HG02763 (cell line): ENCODE data around the gene MIER1.
"Not testable (repeated sequence)": the region's sequence is repeated elsewhere in the genome, so short reads cannot be mapped to it uniquely, and the experiment has no call there.

ENCODE experiments used
- ATAC-seq: cut with Tn5 transposase; IDR thresholded peaks from one replicate; pipeline ENCODE4 v1.9.1; 2021; ENCODE audit warnings: mild to moderate bottlenecking, moderate library complexity; ENCODE audit not compliant: unreplicated experiment

The MIER1 gene

DNA sequence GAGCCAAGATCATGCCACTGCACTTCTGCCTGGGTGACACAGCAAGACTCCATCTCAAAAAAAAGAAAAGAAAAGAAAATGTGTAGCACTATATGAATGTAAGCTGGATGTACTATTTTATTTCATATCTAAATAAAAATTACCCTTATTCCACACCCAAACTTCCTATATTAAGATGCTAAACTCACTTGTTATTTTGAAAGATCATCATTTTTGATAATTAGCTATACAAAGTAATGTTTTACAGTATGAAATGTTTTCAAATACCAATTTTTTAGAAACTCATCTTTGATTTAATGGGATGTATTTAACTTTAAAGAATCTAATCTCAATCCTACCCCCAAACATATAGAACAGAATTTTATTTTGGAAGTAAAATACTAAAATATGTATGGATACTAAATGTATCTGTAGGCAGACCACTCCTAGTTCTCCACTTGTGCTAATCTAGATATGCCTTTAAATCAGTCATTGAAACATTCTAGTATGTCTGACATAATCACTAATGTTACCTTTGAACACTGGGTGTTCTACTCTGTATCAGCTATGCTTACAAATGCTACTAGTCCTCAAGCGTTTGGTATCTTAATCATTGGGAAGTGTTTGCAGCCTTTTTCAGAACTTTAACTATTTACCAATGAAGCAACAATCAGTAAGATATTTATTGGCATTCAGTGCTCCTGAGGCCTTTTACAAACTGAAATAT, 12.9 kb downstream of the MIER1 start:
- ATAC-seq, result no peak

DNA sequence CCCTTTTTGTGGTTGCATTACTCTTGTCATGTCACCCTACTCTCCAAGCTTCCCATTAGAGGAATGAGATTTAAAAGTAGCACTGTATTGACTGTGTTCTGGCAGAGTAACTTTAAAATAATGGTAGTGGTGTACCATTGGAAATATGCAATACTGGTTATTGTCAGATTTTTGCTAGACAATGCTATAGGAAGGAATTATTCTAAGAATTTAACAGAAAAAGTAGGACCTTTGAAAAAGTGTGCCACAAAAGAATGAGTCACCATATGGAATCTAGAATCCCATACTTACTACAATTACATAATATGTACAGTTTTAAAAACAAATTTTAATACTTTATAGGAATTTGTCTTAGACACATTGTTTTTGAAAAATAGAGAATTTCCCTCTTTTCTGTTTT, 13.8 kb downstream of the MIER1 start:
- ATAC-seq, result no peak

DNA sequence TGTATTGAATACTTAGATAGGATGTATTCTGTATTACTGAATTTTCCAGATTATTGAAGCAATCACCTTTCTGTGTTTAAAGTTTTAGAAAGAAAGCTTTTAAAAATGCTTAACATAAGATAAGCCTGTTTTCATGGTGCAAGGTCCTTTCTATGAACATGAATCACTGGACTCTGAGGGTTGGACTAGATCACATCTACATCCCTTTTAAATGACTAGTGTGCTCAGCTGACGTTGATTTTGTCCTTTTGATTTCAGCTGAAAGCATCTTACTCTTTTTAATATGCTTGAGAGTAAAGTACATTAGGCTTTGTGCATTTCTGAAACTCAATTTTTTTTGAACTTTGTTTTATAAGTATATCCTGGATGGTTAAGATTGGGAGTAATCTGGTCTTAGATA, 16.2 kb downstream of the MIER1 start:
- no peak for ATAC-seq

DNA sequence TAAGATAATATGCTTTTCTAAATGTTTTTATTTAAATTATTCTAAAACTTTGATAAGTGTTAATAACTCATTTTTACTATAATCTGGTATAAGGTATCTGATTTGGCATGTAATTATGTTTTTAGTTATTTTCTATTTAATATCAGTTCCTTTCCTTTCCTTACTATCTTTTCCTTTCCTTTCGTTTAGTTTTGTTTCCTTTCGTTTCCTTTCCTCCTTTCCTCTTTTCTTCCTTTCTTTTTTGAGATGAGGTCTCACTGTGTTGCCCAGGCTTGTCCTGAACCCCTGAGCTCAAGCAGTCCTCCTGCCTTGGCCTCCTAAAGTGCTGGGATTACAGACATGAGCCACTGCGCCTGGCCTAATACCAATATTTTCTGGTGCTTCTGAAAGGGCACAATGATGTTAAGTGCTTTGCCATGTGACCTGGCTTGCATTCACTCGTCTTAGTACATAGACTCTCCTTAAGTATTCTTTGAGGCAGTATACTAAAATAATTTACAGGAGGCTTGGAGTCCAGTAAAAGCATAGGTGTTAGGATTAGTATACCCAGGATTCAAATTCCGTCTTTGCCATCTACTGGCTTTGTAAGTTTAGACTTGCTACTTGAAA, 18.7 kb downstream of the MIER1 start:
- ATAC-seq, result no peak

DNA sequence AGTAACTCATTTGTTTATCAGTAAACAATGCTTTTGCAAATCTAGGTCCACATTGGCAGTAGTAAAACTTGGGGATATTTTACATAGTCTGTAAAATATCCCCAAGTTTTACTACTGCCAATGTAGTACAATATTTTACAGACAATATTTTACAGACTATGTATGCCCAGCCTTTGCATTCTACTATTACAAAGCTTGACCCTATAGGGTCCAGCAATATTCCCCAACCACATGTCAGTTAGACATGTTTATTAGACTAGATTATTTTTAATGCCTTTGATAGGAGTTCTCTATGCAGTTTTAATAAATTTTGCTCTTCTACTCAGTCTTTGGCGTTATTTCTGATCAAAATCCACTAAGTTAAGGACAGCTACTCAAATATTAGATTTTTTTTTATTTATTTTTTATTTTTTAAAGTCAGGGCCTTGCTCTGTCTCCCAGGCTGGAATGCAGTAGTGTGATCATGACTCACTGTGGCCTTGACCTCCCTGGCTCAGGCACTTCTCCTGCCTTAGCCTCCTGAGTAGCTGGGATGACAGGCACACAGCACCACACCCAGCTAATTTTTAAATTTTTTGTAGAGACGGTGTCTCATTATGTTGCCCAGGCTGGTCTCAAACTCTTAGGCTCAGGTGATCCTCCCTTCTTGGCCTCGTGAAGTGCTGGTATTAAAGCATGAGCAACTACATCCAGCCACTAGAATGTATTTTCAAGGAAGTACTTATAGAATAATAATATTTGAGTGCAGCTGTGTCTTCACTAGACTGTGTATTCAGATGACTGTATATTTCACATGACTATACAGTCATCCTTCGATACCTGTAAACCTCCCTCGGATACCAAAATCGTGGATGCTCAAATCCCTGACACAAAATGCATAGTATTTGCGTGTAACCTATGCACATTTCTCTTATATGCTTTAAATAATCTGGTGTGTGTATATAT, 19.8 kb downstream of the MIER1 start:
- ATAC-seq, result no peak

DNA sequence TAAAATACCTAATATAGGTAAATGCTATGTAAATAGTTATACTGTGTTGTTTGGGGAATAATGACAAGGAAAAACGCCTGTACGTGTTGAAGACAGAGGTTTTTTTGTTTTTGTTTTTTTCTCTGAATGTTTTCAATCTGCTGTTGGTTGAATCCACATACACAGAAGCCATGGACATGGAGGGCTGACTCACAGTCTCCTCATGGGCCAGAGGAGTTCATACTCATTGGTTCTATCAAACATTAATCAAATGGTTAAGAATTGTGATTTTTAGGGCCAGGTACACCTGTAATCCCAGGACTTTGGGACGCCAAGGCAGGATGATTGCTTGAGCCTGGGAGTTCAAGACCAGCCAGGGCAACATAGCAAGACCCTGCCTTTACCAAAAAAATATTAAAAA, 20.5 kb downstream of the MIER1 start:
- no peak for ATAC-seq

DNA sequence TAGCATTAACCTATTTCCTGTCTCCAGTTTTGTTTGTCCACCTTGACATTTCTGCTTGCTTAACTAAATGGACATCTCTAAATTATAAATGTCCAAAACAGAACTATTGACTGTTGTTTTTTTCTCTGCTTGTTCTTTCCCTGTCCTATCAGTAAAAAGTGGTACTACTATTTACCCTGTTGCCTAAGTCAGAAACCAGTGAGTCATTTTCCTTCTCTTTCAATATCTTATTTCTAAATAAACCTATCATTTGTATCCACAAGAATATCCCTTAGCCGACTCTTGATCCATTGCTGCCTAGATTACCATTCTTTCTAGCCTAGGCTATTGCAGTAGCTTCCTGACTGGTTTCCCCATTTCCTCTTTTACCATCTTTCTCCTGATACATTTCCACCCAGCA, 22.5 kb downstream of the MIER1 start:
- no peak for ATAC-seq

DNA sequence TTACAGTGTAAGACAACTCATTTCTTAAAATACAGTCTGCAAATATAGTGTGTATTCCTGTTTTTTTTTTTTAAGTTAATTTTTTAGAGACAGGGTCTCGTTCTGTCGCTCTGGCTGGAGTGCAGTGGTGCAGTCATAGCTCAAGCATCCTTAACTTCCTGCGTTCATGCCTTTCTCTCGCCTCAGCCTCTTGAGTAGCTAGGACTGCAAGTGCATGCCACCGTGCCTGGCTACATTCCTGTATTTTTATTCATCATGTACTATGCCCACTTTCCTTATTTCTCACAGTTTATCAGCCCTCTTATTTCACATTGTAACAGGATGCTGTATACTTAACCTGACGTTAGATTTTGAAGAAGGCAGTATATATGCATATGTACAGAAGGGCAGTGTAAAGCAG, 26.7 kb downstream of the MIER1 start:
- no peak for ATAC-seq

DNA sequence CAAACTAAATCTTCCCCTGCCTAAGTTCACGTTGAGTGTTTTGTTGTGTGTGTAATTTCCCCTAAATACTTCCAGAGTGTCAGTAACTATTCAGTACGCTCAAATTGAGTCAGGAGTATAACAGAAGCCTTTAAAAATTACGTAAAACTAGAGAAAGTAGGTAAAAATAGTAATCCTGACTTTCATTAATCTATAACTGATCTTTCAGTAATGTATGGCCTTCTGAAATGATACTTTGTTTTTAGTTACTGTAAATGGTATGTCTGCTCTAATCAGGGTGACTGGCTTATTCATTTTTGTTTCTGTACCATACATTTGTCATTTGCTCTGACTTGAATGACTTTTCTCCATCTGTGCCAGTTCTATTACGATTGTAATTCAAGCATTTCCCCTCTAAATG, 29.4 kb downstream of the MIER1 start:
- no peak for ATAC-seq

DNA sequence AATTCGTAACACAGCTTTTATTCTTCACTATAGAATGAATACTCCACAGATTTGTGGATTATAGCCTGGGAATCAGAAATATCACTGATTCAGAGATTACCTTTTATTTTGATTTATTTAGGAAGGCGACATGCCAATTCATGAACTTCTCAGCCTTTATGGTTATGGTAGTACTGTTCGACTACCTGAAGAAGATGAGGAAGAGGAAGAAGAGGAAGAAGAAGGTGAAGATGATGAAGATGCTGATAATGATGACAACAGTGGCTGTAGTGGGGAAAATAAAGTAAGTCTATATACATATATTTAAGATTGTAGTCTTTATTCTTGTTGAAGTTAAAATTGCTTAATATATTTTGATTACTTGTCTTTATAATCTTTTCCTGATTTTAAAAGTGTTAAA, 33.1 kb downstream of the MIER1 start:
- ATAC-seq, result no peak

DNA sequence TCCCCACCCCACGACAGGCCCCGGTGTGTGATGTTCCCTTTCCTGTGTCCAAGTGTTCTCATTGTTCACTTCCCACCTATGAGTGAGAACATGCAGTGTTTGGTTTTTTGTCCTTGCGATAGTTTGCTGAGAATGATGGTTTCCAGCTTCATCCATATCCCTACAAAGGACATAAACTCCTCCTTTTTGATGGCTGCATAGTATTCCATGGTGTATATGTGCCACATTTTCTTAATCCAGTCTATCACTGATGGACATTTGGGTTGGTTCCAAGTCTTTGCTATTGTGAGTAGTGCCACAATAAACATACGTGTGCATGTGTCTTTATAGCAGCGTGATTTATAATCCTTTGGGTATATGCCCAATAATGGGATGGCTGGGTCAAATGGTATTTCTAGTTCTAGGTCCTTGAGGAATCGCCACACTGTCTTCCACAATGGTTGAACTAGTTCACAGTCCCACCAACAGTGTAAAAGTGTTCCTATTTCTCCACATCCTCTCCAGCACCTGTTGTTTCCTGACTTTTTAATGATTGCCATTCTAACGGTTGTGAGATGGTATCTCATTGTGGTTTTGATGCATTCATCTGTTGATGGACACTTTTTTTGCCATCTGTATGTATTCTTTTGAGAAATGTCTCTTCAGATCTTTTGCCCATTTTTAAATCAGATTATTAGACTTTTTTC, 41.5 kb downstream of the MIER1 start:
- ATAC-seq, result not testable (repeated sequence)

DNA sequence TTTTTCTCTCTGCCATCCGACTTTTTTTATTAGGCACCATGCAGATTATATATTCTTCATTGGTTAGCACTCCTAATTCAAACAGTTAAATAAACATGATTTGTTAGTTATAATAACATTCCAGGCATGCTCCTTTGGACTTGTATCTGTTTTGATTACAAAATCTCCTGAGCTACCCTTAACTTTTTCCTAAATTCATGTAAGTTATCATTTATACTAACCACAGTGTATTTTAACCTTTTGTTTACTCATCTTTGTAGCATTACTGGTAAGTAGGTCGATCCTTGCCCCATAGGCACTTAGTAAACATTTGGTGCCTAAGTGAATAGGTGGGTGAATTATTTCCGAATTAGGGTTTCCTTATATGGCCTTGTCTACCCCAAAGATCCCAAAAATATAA, 43.8 kb downstream of the MIER1 start:
- no peak for ATAC-seq

DNA sequence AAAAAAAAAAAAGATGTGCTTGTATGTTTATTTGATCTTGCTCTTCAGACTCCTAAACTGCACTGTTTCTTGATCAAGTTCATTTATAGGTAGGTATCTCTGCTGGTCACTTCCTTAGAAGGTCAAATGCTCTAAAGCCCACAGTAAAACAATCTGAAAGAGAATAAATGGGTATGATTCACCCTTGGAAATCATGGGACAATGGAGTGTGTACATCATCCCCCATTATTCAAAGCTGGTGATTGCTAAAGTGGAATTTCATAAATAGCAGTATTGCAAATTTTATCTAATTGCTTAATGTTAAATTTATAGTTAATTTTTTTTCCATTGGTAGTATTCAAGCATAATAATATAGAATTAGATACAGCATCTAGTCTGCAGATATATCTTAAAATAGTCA, 53.4 kb downstream of the MIER1 start:
- ATAC-seq, result no peak

DNA sequence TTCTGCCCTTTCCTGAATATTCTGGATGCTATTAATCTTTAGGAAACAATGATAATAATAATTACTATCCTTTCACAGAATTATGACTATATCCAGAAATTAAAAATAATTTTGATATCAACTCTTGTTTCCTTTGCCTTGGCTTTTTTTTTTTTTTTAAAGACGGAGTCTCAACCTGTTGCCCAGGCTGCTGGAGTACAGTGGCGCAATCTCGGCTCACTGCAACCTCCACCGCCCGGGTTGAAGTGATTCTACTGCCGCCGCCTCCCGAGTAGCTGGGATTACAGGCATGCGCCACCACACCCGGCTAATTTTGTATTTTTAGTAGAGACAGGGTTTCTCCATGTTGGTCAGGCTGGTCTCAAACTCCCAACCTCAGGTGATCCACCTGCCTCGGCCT, 54.8 kb downstream of the MIER1 start:
- ATAC-seq, result not testable (repeated sequence)

DNA sequence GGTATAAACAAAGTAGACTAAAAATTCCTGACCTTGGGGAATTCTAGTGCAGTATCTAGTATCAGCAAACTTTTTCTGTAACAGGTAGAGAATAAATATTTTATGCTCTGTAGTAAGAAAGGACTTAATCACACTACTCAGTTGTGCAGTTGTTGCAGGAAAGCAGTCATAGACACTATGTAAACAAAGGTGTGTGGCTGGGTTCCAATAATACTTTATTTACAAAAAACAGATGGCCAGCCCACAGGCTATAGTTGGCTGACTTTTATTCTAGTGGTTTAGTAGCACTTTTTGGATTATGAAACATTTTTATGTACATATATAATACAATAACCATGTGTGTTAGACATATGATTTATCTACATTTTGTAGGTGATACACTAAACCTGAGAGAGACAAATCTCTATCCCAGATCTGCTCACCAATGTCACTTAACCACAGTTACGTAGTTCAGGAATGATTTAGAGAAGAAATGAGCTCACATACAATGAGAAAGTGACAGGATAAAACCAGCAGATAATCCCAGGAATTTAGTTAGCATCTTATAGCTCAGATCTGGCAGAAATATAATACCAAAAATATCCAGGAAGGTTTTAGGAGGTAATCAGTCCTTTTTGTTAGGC, 56.1 kb downstream of the MIER1 start:
- no peak for ATAC-seq

DNA sequence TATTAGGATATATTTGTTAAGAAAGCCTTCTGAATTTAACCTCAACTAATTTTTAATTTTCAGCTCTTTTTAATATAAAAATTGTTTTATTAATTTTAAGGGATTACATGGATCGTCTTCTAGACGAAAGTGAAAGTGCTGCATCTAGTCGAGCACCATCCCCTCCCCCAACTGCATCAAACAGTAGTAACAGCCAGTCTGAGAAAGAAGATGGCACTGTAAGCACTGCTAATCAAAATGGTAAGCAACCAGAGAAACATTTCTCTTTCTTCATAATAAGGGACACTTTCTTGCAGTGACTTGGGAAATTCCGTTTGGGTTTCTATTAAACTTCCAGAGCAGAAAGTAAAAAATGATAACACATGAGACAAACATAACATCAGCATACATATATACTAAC, 56.9 kb downstream of the MIER1 start:
- no peak for ATAC-seq

DNA sequence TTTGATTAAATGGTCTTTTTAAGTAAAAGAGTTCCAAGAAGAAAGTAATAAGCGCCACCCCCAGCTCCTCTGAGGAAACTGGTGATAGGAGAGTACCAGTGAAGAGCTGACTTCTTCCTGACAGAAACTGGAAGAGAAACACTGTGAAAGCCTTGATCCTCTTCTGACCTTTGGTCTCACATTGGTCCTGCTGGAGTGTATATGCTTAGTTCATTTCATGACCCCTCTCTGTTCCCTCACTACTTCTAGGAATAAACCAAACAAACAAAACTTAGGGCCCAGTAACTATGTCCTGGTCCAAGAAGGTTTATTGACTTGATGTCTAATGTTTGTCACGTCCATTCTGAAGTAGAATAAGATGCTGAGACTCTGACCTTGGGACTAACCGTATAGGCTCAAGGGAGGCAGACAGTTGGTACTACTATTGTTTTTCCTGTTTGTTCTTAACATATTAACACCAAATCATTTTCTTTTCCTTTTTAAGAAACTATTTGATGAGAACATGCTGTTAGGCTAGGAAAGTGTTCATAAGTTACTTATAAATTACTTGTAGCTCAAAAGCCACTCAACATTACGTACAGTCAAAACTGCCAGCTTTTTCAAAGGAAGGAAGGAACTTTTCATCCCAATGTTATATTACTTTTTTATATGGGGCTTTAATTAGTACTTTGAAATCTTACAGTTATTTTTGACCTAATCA, 57.9 kb downstream of the MIER1 start:
- peak; percentile 47 for ATAC-seq

DNA sequence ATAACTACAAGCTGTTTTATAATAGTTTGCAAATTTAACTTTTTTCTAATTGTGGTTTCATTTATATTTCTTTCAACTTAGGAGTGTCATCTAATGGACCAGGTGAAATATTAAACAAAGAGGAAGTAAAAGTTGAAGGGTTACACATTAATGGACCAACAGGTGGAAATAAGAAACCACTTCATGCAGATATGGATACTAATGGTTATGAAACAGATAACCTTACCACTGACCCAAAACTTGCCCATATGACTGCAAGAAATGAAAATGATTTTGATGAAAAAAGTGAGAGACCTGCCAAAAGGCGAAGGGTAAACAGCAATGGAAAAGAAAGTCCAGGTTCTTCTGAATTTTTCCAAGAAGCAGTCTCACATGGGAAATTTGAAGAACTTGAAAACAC, 59.7 kb downstream of the MIER1 start:
- peak; percentile 91 for ATAC-seq

DNA sequence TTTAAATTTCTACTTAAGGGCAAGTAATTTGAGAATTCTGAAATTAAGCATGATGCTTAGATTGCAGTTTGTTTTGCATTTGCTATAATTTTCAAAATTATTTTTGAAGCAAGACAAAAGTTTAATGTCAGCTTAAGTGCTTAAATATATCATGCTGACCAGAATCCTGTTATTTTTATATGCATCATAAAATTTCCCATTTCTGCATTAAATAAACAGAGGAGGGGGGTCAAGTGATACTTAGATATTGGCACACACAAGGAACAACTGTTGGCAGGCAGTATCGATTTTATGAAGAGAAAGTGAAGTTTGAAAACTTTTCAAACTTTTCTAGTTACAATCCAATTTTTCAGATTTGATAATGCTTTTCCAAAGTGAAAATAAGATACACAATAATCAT, 61.0 kb downstream of the MIER1 start:
- ATAC-seq, result no peak

DNA sequence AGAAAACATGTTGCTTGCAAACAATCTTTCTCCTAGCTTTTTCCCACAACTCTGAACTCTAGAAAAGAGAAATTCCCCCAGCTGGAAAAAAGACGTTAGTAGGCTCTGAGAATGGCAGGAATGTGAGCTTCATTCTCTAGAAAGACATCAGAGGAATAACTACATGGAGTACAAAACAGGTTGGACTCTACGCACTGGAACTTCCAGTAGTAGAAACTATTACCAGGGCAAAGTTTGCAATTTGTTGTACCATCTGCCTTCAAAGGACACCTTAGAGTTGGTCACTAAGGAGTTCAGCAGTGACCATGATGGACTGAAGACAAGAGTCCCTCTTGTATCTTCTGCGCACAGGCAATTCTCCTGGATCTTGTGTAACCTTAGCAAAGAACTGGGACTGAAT, 68.3 kb downstream of the MIER1 start:
- ATAC-seq, result no peak
